ENCODE results near the gene KRTAP1-5. TPM values are rescaled to one million over a fixed set of nuclear protein-coding genes. Genes with fewer than 3 reads are reported as not detected.

KRTAP1-5 gene
- total RNA-seq, 1 donor from 2014 or later: not detected

- intact Hi-C loops (cut with DNase I): no loop called here
- Histone ChIP-seq H3K9me3 (no peaks in the 10 kb centered on the region), H3K4me1 (no peaks in the 10 kb centered on the region), H3K27ac (no peak overlapping the region), H3K36me3 (no peaks in the 10 kb centered on the region), H3K4me3 (no peak overlapping the region), H3K27me3 (peaks cover 5% of the 10 kb centered on the region)
- no peak for ATAC-seq
- no peak for DNase-seq
- no peak for TF ChIP-seq CTCF (IDR thresholded peaks at IDR 0.05)
Measured at GRCh38 chr17:41018541-41018940, 8.5 kb downstream of the KRTAP1-5 start.

GRCh38 chr17:41016578-41017215 is 10.3 kb downstream of the KRTAP1-5 start:
- Histone ChIP-seq H3K36me3 (no peaks in the 10 kb centered on the region), H3K27ac (no peak overlapping the region), H3K27me3 (no peaks in the 10 kb centered on the region), H3K4me1 (no peaks in the 10 kb centered on the region), H3K9me3 (no peaks in the 10 kb centered on the region), H3K4me3 (no peak overlapping the region)
- intact Hi-C loops (cut with DNase I): no loop called here
- ATAC-seq (no peak), DNase-seq (no peak)
- no peak for TF ChIP-seq CTCF (IDR thresholded peaks at IDR 0.05)

GRCh38 chr17:41015454-41015853 is 11.6 kb downstream of the KRTAP1-5 start:
- ATAC-seq: no peak

GRCh38 chr17:41013606-41014005 is 13.4 kb downstream of the KRTAP1-5 start:
- no peaks in the 10 kb centered on the region for H3K4me1 ChIP-seq
- intact Hi-C loops (cut with DNase I): no loop called here
- H3K27me3 ChIP-seq: no peaks in the 10 kb centered on the region
- ATAC-seq (no peak), DNase-seq (no peak)
- TF ChIP-seq CTCF (IDR thresholded peaks at IDR 0.05): no peak
- no peaks in the 10 kb centered on the region for H3K36me3 ChIP-seq
- no peak overlapping the region for H3K4me3 ChIP-seq
- H3K9me3 ChIP-seq: no peaks in the 10 kb centered on the region
- no peak overlapping the region for H3K27ac ChIP-seq

More at GRCh38 chr17:41015454-41015853, 11.6 kb downstream of the KRTAP1-5 start:
- no peak for TF ChIP-seq CTCF (IDR thresholded peaks at IDR 0.05)
- intact Hi-C loops (cut with DNase I): no loop called here
- no peaks in the 10 kb centered on the region for H3K36me3 ChIP-seq
- H3K9me3 ChIP-seq: no peaks in the 10 kb centered on the region
- H3K27me3 ChIP-seq: no peaks in the 10 kb centered on the region
- H3K27ac ChIP-seq: no peak overlapping the region
- no peaks in the 10 kb centered on the region for H3K4me1 ChIP-seq
- DNase-seq: no peak
- no peak overlapping the region for H3K4me3 ChIP-seq

- Histone ChIP-seq H3K27ac (no peak overlapping the region), H3K27me3 (no peaks in the 10 kb centered on the region), H3K36me3 (no peaks in the 10 kb centered on the region), H3K9me3 (no peaks in the 10 kb centered on the region), H3K4me3 (no peak overlapping the region), H3K4me1 (no peaks in the 10 kb centered on the region)
- DNase-seq (no peak), ATAC-seq (no peak)
- intact Hi-C loops (cut with DNase I): no loop called here
- TF ChIP-seq CTCF (IDR thresholded peaks at IDR 0.05): no peak
Measured at GRCh38 chr17:41013181-41013580, 13.8 kb downstream of the KRTAP1-5 start.

Measured in upper lobe of right lung (tissue), 1 donor.